ENCODE measurements around the gene CLRN1.

DNA sequence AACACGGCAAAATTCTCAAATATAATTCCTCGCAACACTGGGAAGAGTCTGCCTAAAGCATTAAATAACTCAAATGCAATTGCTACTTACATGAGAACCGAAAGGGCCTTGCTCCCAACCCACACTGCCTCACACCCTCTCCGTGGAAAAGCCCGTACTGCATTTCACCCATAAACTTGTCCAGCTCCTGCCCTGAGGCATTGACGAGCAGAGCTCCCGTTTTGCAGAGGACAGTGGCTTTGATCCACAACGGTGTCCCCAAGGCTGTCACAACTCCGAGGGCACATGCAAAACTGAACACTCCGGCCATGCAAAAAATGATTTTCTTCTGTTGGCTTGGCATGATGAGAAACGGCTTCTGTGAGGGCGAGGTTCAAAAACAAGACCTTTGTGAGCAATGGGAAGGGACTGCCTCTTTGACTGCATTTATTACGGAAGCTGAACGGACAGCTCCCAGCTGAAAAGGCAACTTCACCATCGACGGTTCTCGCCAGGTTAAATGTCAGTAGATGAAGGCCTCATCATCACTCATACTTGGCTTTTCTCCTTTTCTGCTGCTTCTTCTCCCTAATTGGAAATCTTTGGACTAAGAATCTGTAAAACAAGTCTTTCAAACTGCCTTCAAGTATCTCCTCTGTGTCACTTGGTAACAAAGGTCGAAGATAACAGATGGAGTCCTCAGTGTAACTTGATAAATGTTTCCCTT lies at the start of gene CLRN1:
- TF ChIP-seq, protein P1, sequence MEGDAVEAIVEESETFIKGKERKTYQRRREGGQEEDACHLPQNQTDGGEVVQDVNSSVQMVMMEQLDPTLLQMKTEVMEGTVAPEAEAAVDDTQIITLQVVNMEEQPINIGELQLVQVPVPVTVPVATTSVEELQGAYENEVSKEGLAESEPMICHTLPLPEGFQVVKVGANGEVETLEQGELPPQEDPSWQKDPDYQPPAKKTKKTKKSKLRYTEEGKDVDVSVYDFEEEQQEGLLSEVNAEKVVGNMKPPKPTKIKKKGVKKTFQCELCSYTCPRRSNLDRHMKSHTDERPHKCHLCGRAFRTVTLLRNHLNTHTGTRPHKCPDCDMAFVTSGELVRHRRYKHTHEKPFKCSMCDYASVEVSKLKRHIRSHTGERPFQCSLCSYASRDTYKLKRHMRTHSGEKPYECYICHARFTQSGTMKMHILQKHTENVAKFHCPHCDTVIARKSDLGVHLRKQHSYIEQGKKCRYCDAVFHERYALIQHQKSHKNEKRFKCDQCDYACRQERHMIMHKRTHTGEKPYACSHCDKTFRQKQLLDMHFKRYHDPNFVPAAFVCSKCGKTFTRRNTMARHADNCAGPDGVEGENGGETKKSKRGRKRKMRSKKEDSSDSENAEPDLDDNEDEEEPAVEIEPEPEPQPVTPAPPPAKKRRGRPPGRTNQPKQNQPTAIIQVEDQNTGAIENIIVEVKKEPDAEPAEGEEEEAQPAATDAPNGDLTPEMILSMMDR (IDR thresholded peaks at IDR 0.05; ENCODE audit: low read depth, low read length), result no peak
- TF ChIP-seq EZH2phosphoT487 (IDR thresholded peaks at IDR 0.05; ENCODE audit: low read depth), result no peak

All from OCI-LY3 (cell line).